NB4 (cell line): ENCODE data around the gene MRPL14.

Experiments used
- POLR2A ChIP-seq: IDR thresholded peaks from 2 replicates; pipeline ENCODE4 v1.6.1; 2011; ENCODE audit warnings: mild to moderate bottlenecking; ENCODE audit not compliant: insufficient read length; ENCODE audit errors: extremely low read depth
- TF ChIP-seq, protein P1 (sequence below): IDR thresholded peaks from one replicate; pipeline ENCODE4 v1.5.1; 2012; ENCODE audit warnings: low read depth, low read length
- TF ChIP-seq, protein P2 (sequence below): IDR thresholded peaks from 2 replicates; pipeline ENCODE4 v1.6.1; 2011; ENCODE audit warnings: low read depth, low read length

DNA sequence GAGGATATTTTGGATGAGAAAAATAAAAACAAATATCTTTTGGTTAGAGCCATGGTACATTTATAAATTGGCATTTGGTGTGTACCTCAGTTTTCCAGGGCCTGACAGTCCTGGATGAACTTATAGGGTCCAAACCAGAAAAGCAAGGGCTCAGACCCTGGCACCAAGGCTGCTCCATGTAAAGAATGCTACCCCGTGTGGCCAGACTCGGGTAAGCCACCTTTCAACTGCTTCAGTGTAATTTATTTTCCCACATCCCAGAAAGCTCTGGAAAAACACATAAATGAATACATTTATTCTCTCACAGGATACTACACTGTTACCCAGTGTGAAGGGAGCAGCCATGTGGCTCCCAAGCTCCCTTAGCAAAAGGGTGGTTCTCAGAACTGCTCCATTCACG is 13.8 kb downstream of the MRPL14 start:
- no peak for TF ChIP-seq POLR2A
- TF ChIP-seq, protein P1, sequence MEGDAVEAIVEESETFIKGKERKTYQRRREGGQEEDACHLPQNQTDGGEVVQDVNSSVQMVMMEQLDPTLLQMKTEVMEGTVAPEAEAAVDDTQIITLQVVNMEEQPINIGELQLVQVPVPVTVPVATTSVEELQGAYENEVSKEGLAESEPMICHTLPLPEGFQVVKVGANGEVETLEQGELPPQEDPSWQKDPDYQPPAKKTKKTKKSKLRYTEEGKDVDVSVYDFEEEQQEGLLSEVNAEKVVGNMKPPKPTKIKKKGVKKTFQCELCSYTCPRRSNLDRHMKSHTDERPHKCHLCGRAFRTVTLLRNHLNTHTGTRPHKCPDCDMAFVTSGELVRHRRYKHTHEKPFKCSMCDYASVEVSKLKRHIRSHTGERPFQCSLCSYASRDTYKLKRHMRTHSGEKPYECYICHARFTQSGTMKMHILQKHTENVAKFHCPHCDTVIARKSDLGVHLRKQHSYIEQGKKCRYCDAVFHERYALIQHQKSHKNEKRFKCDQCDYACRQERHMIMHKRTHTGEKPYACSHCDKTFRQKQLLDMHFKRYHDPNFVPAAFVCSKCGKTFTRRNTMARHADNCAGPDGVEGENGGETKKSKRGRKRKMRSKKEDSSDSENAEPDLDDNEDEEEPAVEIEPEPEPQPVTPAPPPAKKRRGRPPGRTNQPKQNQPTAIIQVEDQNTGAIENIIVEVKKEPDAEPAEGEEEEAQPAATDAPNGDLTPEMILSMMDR: peak; percentile 19
- TF ChIP-seq, protein P2, sequence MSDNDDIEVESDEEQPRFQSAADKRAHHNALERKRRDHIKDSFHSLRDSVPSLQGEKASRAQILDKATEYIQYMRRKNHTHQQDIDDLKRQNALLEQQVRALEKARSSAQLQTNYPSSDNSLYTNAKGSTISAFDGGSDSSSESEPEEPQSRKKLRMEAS: no peak
